Hindlimb muscle (tissue), 1 donor: ENCODE results near the gene UMPS. TPM values are rescaled to one million over a fixed set of nuclear protein-coding genes. Genes with fewer than 3 reads are reported as not detected.
"Not testable (repeated sequence)": the region's sequence is repeated elsewhere in the genome, so short reads cannot be mapped to it uniquely, and the experiment has no call there.

Experiments used
- DNase-seq: peaks from one replicate; pipeline ENCODE4 v3.0.0-alpha.2; 2013
- polyA plus RNA-seq: library from polyadenylated mRNA; unstranded; fragments of 120-200 nt; gene quantifications from one replicate; pipeline ENCODE4 v1.2.1, GENCODE V29; 2013; ENCODE audit not compliant: insufficient read length

Gene UMPS
- polyA plus RNA-seq, 1 donor = 14.8 TPM

GRCh38 chr3:124707656-124708062, 22.6 kb upstream of the UMPS start:
- DNase-seq = peak; percentile 46

- peak; percentile 27 for DNase-seq
Observed at GRCh38 chr3:124714223-124714853, 15.9 kb upstream of the UMPS start.

- DNase-seq = no peak
Observed at GRCh38 chr3:124722589-124722988, 7.7 kb upstream of the UMPS start.

- no peak for DNase-seq
Observed at GRCh38 chr3:124730941-124731297, 667 bp downstream of the UMPS start.

GRCh38 chr3:124731760-124732159, 1.5 kb downstream of the UMPS start:
- DNase-seq = no peak

- DNase-seq = no peak
Observed at GRCh38 chr3:124741027-124741426, 10.8 kb downstream of the UMPS start.

- no peak for DNase-seq
Observed at GRCh38 chr3:124745756-124746155, 15.5 kb downstream of the UMPS start.

GRCh38 chr3:124747111-124747981, 17.1 kb downstream of the UMPS start:
- no peak for DNase-seq

- DNase-seq = no peak
Observed at GRCh38 chr3:124748560-124749198, 18.4 kb downstream of the UMPS start.

- DNase-seq = not testable (repeated sequence)
Observed at GRCh38 chr3:124749877-124750276, 19.6 kb downstream of the UMPS start.

GRCh38 chr3:124751501-124751900, 21.2 kb downstream of the UMPS start:
- DNase-seq = no peak

GRCh38 chr3:124752051-124752450, 21.8 kb downstream of the UMPS start:
- no peak for DNase-seq

- not testable (repeated sequence) for DNase-seq
Observed at GRCh38 chr3:124757926-124758325, 27.7 kb downstream of the UMPS start.

- DNase-seq = no peak
Observed at GRCh38 chr3:124758851-124759635, 28.8 kb downstream of the UMPS start.

- DNase-seq = no peak
Observed at GRCh38 chr3:124759666-124760401, 29.6 kb downstream of the UMPS start.

GRCh38 chr3:124760601-124761000, 30.3 kb downstream of the UMPS start:
- no peak for DNase-seq

GRCh38 chr3:124761250-124761796, 31.1 kb downstream of the UMPS start:
- peak; percentile 84 for DNase-seq

- no peak for DNase-seq
Observed at GRCh38 chr3:124761935-124762660, 31.8 kb downstream of the UMPS start.

GRCh38 chr3:124762661-124763011, 32.4 kb downstream of the UMPS start:
- no peak for DNase-seq

- DNase-seq = no peak
Observed at GRCh38 chr3:124763206-124763605, 33.0 kb downstream of the UMPS start.
